Posterior vena cava (tissue), 2 donors: ENCODE results near the gene WDR27. TPM values are rescaled to one million over a fixed set of nuclear protein-coding genes. Genes with fewer than 3 reads are reported as not detected.
A peak's percentile ranks its signal among the peaks of the same experiment; 100 is the strongest.

ENCODE experiments used
- DNase-seq: peaks from one replicate; pipeline ENCODE4 v3.0.0-alpha.2; 2020; ENCODE audit warnings: low spot score
- intact Hi-C, 2 donors: fragments of 100-400 bp; cut with DNase I; formaldehyde crosslinking; loops; one replicate each; pipeline versions ENCODE4 v1.14.1 to v1.14.2; 2022 to 2023
- total RNA-seq, 2 donors: library from RNA; stranded (reverse); fragmentation: NEBNext Ultra II Directional; extraction: Animal tissue kit (Norgen Biotek cat#: 25700); gene quantifications; one replicate each; pipeline ENCODE4 v1.2.1, GENCODE V29; 2021
- donor health status: DM: yes; HTN: yes; CAD: no.
- donor health status: DM: yes; HTN: yes; CAD: no.

Gene WDR27
- total RNA-seq, 2 donors from 2014 or later = 17.1 to 20.9 TPM

GRCh38 chr6:169579407-169580111 is 122.3 kb downstream of the WDR27 start:
- DNase-seq = no peak
- intact Hi-C loops = loop anchor here in 1 of 2 donors (5.0 kb wide), 1 partner anchor 1012 kb away; no protein-coding TSS in a partner anchor

GRCh38 chr6:169577974-169578373 is 123.9 kb downstream of the WDR27 start:
- no peak for DNase-seq
- intact Hi-C loops = loop anchor here in 1 of 2 donors (5.0 kb wide), 1 partner anchor 1011 kb away; no protein-coding TSS in a partner anchor

DNA sequence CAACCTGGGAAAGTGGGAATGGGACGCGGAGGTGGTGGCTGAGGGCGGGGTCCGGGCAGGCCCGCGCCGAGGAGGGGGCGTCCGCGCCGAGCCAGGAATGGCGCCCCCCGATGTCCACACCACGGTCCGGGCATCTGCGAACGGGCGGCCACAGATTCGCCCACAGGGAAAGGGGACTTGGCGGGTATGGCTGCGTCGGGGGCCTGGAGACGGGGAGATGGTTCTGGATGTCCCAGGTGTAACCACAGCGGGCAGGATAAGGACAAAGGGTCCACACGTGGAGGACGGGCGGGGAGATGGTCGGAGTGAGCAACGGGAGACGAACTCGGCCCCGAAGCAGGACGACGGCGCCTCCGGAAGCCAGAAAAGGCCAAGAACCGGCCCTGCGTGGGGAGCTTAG is 124.6 kb downstream of the WDR27 start:
- DNase-seq = peak; percentile 76
- intact Hi-C loops = loop anchor here in 1 of 2 donors (5.0 kb wide), 1 partner anchor 1010 kb away; no protein-coding TSS in a partner anchor

- intact Hi-C loops = loop anchor here in 1 of 2 donors (5.0 kb wide), 1 partner anchor 1009 kb away; no protein-coding TSS in a partner anchor
- no peak for DNase-seq
These were observed 126.0 kb downstream of the WDR27 start for GRCh38 chr6:169575821-169576220.

DNA sequence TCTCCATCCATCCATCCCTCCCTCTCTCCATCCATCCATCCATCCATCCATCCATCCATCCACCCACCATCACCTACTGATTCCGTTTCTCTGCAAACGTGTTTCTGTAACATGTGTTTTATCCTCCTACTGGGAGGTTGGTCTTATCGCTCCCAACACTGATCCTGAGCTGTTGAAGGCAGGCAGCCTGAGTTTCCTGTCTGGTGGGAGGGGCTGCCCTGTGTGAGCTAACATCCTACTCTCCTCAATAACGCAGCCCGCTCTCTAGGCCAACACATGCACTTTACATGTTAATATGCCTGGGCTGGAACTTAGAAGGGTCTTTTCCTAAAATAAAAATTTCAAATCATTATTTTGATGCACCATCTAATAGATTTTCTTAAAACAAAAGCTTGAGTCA is 126.5 kb downstream of the WDR27 start:
- intact Hi-C loops = loop anchor here in 1 of 2 donors (5.0 kb wide), 1 partner anchor 1008 kb away; no protein-coding TSS in a partner anchor
- DNase-seq = no peak

DNA sequence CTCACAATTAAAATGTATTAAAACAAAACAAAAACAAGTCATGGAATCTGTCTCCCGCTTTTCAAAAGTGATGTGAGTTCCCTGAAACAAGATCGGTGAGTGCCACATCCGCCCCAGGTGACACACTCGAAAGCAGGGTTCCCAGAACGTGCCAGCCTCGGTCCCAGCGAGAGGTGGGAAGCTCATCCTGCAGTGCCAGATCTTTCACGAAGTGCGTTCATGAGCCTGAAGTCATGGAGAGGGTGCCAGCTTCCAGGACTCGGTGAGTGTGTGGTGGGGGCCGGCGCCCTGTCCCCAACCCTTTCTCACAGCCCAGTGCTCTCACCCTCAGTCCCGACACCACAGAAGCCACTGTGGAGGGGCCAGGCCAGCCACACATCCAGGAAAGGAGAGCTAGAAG is 127.4 kb downstream of the WDR27 start:
- DNase-seq = peak; percentile 74
- intact Hi-C loops = no loop called here

GRCh38 chr6:169573883-169574282 is 127.9 kb downstream of the WDR27 start:
- DNase-seq = no peak
- intact Hi-C loops = no loop called here

GRCh38 chr6:169571123-169571962 is 130.5 kb downstream of the WDR27 start:
- intact Hi-C loops = no loop called here
- peak; percentile 58 for DNase-seq

DNA sequence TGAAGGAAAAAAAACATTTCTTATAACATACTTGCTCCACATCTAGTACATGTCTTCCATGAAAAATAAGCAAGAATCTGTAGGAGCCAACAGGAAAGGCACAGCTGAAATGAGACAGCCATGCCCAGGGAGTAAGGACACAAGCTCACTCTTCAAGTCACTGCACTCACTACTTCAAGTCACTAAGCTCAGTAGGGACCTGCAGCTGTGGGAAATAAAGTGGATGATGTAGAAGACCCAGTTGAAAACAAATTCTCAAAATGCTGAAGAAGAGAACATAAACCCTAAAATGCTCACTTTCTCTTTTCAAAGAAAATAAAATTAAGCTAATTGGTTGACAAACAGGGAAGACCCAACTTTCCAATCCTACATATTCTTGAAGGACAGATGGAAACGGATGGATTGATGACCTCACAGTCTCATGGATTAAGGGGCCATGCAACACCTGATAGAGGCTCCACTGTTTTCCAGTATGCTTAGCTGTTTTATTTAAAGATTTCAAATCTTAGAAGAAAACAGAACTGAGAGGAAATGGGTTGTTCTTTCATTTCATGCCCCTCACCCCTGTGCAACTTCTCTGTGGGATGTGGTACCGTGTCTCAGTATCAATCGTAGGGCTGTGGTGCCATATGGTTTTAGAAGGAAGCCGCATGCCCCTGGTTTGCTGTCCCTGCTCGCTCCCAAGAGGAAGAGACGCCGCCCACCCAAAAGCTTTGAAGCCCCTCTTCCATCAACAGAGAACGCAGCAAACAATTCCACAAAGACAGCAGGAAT is 133.3 kb downstream of the WDR27 start:
- intact Hi-C loops = no loop called here
- no peak for DNase-seq

DNA sequence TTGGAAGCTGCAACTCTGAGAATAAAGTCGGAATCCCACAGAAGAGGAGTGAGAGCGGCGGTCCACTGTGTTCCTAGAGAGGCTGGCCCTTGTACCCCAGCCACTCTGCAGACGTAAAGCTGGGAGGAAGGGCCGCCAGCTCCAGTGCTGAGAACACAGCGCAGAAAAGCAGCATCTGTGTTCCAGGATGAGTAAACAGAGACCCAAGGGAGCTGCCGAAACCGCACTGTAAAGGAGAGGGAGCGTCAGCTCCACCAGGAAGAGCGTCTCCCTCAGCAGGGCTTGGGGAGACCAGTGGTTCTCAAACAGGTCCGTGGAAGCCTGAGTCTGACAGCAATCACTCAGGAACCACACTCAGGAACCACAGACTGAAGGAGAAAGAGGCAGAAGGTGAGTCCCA is 134.0 kb downstream of the WDR27 start:
- intact Hi-C loops = no loop called here
- peak; percentile 57 for DNase-seq

DNA sequence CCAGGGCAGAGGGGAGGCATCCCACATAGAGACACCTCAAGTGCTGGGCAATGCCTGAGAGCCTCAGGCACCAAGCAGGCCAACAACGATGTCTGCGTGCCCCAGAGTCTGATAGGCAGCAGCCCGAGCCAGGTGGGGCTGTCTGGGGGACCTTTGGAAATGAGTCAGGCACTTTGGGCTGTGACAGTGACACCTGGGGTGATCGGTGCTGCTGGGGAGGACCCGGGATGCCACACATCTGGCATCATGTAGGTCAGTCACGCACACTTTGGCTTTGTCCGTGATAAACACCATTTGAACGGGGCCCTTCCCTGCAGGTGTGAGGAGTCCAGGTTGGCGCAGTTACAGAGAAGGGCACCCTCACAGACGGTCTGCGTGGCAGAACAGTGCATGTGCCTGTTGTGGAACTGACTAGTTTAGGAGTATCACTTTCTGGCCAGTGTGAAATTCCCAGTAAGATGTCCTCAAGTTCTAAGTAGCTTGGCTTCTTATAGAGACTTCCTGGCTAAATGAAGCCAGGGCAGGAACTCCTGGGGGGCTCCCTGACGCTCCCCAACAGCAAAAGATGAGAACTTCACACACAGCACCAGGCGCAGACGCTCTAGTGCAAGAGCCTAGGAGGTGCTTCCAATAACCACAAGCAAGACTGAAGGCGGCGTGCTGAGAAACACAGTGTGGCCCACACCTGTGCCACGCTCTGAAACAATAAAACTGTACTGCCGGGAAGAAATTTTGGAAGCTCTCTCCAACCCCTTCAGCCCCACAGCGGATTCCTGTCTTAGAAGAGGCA is 134.7 kb downstream of the WDR27 start:
- no peak for DNase-seq
- intact Hi-C loops = no loop called here

DNA sequence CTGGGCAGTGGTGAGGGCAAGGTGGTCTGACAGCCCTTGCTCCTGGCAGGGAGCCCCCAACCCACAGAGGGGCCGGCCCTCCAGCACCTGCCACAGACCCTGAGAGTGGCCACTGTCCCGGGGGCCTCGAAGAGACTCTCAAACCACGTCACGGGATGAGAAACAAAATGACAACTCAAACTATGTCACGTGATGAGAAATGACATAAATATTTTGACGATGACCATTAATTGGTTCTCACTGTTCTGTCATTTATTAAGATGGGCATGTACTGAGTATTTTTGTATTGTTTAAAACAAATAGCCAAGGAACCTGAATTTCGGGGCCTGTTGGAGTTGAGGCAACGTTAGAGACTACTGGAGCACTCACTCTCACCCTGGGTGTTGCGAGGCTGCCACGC is 135.5 kb downstream of the WDR27 start:
- intact Hi-C loops = no loop called here
- no peak for DNase-seq

- DNase-seq = no peak
- intact Hi-C loops = no loop called here
These were observed 137.2 kb downstream of the WDR27 start for GRCh38 chr6:169564453-169565240.

DNA sequence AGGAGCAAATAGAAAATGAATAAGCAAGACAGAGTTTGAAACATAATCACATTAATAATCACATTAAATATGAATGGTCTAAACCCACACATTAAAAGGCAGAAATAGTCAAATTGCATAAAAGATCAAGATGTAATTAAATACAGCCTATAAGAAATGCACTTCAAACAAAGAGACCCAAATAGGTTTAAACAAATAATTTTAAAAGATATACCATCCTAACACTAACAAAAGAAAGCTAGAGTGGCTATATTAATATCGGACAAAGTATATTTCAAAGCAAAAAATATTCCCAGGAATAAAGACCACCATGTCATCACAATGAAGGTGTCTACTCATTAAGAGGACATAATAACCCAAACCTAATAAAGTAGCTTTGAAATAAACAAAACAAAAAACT is 140.2 kb downstream of the WDR27 start:
- intact Hi-C loops = no loop called here

DNA sequence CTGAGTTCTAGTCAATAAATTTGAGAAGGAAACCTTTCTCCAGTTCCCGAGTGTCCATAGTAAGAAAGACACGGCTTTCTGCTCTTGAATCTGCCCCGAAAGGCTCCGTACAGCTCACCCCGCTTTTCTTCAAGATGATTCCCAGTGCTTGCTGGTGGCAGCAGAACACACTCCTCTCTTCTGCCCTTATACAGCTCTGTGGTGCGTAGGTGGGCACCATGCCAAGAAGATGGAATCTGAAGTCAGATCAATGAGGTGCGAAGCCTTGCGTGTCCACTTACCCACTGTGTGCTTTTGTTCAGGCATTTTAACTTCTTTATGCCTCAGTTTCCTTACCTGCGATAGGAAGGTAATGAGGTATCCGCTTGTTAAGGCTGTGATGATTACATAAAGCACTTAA is 142.2 kb downstream of the WDR27 start:
- intact Hi-C loops = no loop called here
- DNase-seq = no peak

More for the DNA sequence above, 140.2 kb downstream of the WDR27 start:
- no peak for DNase-seq

DNA sequence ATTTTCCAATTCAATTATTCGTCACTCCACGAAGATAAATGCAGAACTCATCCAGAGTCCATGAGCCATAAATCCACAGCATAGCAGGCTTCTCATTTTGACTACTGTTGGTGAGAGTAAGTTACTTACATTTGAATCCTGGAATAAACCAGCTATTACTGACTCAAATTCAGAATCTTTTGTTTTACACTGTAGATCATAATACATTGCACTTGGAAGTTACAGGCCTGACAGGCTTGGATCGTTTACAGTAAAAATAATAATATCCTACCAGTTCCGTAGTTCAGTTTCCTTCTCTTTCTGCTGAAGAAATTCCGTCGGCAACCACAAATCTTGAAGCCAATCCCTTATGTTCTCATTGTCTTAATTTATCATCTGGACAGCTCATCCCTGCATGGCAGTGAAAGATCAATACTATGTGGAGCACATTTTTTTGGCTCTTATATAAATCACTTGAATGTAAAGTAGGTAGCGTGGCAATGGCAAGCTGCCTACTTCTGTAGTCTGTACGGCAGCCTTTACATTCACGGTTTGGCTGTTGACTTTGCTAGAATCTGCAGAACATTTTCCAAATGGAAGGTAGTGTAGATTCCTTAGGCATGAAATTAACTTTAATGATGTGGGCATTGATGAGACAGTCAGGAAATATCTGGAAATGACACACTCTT is 142.9 kb downstream of the WDR27 start:
- DNase-seq = no peak
- intact Hi-C loops = no loop called here

- no peak for DNase-seq
- intact Hi-C loops = no loop called here
These were observed 143.5 kb downstream of the WDR27 start for GRCh38 chr6:169558378-169558773.

GRCh38 chr6:169557887-169558286 is 143.9 kb downstream of the WDR27 start:
- no peak for DNase-seq
- intact Hi-C loops = no loop called here
